Stomach smooth muscle (tissue), 2 donors: ENCODE measurements around the gene JAG1.

Experiments used
- H3K27ac ChIP-seq: one replicate; pipeline ENCODE4 v1.7.0; 2013; ENCODE audit warnings: mild to moderate bottlenecking, low read length, inconsistent platforms
- H3K27me3 ChIP-seq, 2 donors: one replicate each; pipeline ENCODE4 v1.7.0; 2013; ENCODE audit warnings: low read length in 2 of 2; ENCODE audit not compliant: insufficient read depth in 2 of 2, control insufficient read depth in 1 of 2
- H3K36me3 ChIP-seq, 2 donors: one replicate each; pipeline ENCODE4 v1.7.0; 2013; ENCODE audit warnings: low read length in 2 of 2; ENCODE audit not compliant: control insufficient read depth in 2 of 2, insufficient read depth in 2 of 2
- H3K4me1 ChIP-seq: one replicate; pipeline ENCODE4 v1.7.0; 2013; ENCODE audit warnings: low read length; ENCODE audit not compliant: control insufficient read depth, insufficient read depth
- H3K4me3 ChIP-seq, 2 donors: one replicate each; pipeline ENCODE4 v1.7.0; 2013; ENCODE audit warnings: low read length in 2 of 2
- H3K9ac ChIP-seq, 2 donors: one replicate each; pipeline ENCODE4 v1.7.0; 2013; ENCODE audit warnings: low read length in 2 of 2, mild to moderate bottlenecking in 1 of 2
- H3K9me3 ChIP-seq, 2 donors: one replicate each; pipeline ENCODE4 v1.7.0; 2013; ENCODE audit warnings: low read length in 2 of 2; ENCODE audit not compliant: control insufficient read depth in 2 of 2
- donor health status: healthy.
- donor health status: Pancreatic carcinoma.

Gene JAG1

DNA sequence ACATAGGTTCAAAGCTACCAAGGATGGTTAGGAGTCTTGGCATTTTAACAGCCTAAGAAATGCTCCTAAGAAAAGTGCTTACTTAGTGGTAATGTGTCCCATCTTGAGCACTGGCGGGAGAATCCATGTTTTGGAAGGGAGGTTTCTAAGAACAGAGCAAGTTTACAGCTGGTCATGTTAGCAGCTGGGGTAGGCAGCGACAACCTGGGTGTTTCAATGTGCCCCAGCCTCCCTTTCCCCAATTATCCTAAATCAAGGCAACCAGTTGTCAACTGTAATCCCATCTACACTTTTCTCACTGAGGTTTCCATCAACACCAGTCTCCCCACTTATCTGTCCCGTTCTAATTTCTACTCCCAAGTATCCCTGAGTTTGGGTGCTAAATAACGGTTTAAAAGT is 1.6 kb upstream of the JAG1 start:
- no peaks in the 10 kb centered on the region for H3K9me3 ChIP-seq
- H3K4me1 ChIP-seq = peaks cover 18% of the 10 kb centered on the region
- peak overlapping the region; percentile 94 to 95 for H3K4me3 ChIP-seq
- H3K27ac ChIP-seq = peak overlapping the region; percentile 92
- no peaks in the 10 kb centered on the region for H3K27me3 ChIP-seq
- H3K9ac ChIP-seq = peak overlapping the region; percentile 86 to 89
- H3K36me3 ChIP-seq = no peaks in the 10 kb centered on the region

DNA sequence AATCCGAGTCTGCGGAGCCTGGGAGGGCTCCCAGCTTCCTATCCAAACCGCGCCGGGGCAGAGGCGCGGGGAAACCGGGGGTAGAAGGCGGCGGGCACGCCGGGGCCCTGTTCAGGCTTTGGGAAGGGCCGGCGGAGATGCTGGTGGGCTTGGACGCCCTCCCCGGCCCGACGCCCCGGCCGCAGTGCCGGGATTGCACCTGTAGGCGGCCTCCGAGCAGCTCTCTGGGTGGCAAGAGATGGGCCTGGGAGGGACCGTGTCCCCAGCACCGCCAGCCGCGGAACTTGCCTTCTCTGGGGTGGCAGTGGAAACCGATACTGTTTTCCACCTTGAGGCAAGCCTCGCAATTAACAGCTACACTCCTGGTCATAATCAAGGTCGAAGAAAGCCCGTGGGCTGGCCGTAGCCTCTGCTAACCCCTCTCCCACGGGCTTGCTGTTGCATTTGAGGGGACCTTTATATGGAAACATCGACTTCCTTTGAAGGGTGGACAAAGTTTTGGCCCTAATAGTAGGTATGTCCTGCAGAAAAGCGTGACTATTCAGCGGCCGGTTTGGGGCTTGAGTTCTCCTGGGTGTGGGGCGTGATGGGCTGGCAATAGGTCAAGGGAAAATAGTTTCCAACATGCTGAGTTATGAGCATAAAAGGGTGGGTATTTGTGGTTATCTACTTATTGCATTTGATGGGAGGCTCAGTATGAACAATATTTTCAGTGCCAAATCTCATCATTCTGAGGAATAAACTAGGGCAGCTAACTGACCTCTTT is 1.1 kb upstream of the JAG1 start:
- Histone ChIP-seq H3K9ac (peak overlapping the region; percentile 86 to 89), H3K4me1 (peaks cover 20% of the 10 kb centered on the region), H3K9me3 (no peaks in the 10 kb centered on the region), H3K27ac (peak overlapping the region; percentile 92), H3K27me3 (no peaks in the 10 kb centered on the region), H3K36me3 (no peaks in the 10 kb centered on the region), H3K4me3 (peak overlapping the region; percentile 94 to 95)

DNA sequence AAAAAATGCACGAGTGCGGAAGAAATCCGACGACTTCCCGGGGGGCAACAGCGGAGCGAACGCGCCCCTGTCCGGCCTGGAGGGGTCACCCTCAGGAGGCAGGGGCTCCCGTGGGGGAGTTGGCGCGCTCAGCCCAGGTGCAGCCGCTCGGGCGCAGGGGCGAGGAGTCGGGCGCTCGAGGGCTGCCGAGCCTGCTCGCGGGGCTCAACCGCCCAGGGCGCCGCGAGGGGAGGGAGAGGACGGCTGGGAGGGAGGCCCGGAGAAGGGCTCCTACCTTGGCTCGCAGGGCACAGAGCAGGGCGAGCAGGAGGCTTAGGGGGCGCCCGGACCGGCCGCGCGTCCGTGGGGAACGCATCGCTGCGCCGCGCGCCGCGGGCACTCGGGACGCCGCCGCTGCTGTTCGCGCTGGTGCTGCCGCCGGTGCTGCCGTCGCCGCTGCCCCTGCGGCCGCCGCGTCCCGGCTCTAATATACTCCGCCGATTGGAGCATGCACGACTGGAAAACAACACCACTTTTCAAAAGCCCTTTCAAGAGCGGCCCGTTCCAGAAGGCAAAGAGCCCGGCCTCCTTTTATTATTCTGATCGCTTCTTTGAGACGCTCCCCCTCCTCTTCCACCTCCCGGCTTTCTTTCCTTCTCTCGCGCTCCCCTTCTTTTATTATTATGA is 490 bp downstream of the JAG1 start:
- peak overlapping the region; percentile 83 to 86 for H3K9ac ChIP-seq
- no peaks in the 10 kb centered on the region for H3K27me3 ChIP-seq
- peaks cover 0 to 4% of the 10 kb centered on the region in 2 donors for H3K36me3 ChIP-seq
- H3K9me3 ChIP-seq = no peaks in the 10 kb centered on the region
- peak overlapping the region; percentile 94 to 95 for H3K4me3 ChIP-seq
- peaks cover 29% of the 10 kb centered on the region for H3K4me1 ChIP-seq
- H3K27ac ChIP-seq = peak overlapping the region; percentile 92

DNA sequence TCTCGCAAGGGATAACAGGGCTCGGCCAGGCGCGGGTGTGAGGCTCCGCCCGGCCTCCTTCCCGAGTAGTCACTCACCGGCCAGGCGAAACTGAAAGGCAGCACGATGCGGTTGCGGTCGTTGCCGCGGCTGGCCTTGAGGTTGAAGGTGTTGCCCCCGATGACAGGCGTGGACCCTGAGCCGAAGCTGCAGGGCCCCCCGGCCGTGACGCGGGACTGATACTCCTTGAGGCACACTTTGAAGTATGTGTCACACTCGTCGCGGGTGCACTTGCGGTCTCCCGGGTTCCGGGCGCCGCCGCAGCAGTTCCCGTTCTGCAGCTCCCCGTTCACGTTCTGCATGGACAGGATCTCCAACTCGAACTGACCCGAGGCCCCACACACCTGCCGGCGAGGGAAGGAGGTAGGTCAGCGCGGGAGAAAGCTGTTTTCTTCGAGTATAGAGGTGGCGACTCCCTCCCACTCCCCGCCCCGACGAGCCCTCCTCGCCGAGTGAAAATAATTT is 1.1 kb downstream of the JAG1 start:
- peaks cover 31% of the 10 kb centered on the region for H3K4me1 ChIP-seq
- no peaks in the 10 kb centered on the region for H3K9me3 ChIP-seq

DNA sequence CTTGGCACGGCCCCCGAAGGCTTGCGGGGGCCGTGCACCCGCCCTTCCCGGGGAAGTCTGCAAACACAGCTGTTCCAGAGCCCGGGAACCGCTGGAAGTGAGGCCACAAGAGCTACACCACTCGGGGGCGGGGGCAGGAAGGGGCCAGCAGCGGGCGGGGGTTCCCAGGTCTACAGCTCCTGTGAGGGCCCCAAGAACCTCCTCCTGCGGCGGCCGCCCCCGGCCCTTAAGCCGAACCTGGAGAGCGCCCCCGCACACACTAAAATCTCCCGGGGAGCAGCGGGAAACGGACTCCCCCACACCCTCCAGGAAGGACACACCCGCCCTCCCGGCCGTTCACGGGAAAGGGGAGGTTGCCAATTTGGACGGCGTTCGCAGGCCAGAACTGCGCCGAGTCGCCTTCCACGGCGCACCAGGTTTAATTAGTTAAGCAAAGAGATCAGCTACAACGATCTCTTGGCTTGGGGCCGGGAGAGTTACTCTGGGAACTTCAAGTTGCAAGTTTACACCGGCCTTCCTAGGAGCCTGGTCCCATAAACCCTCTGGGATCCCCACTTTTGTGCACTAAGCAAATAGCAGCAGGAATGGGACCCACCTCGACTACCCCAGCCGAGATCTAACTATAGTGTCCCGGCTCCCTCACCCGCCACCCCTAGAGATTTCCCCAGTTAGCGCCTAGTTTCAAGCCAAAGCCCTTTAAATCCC is 1.7 kb downstream of the JAG1 start:
- no peaks in the 10 kb centered on the region for H3K9me3 ChIP-seq
- peak overlapping the region; percentile 92 for H3K27ac ChIP-seq
- H3K36me3 ChIP-seq = peaks cover 4 to 12% of the 10 kb centered on the region in 2 donors
- peak overlapping the region; percentile 94 to 95 for H3K4me3 ChIP-seq
- peaks cover 35% of the 10 kb centered on the region for H3K4me1 ChIP-seq
- H3K27me3 ChIP-seq = no peaks in the 10 kb centered on the region
- peak overlapping the region; percentile 83 to 86 for H3K9ac ChIP-seq

More for the DNA sequence above, 1.1 kb downstream of the JAG1 start:
- Histone ChIP-seq H3K4me3 (peak overlapping the region; percentile 94 to 95), H3K27ac (peak overlapping the region; percentile 92), H3K36me3 (peaks cover 1 to 6% of the 10 kb centered on the region in 2 donors), H3K9ac (peak overlapping the region; percentile 83 to 86), H3K27me3 (no peaks in the 10 kb centered on the region)

DNA sequence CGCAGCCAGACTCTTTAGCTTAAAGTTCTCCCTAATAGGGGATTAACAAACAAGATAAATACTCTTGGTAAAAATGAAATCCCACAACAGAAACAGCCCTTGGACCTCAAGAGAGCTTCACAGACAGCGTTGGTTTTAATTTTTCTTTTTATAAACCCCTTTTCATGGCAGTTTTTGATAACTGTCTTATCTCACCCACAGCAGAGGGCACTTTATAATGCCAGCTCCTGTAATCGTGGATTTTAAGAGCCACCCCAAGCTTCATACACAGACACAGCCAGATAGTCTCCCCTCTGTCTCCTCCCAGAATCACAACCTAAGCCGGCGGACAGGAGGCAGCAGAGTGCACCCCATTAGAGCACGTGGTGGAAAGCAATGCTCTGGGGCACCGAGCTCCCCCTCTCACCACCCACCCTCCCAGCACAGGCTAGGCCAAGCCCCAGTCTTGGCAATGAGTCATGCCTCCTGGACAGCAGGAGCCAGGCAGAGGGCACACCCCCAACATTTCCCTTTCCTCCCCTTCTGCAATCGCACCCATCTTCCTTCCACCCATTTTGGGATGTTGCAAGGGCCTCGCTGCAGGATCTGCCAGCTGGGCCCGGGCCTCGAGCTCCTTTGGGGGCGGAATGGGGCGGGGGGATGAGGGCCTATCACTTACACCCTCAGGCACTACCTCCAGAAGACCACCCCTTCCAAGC is 2.4 kb downstream of the JAG1 start:
- peak overlapping the region; percentile 92 for H3K27ac ChIP-seq
- H3K9ac ChIP-seq = peak overlapping the region; percentile 80 to 86
- peaks cover 42% of the 10 kb centered on the region for H3K4me1 ChIP-seq
- H3K27me3 ChIP-seq = no peaks in the 10 kb centered on the region
- peaks cover 7 to 12% of the 10 kb centered on the region in 2 donors for H3K36me3 ChIP-seq
- H3K4me3 ChIP-seq = peak overlapping the region; percentile 94 to 95
- no peaks in the 10 kb centered on the region for H3K9me3 ChIP-seq

DNA sequence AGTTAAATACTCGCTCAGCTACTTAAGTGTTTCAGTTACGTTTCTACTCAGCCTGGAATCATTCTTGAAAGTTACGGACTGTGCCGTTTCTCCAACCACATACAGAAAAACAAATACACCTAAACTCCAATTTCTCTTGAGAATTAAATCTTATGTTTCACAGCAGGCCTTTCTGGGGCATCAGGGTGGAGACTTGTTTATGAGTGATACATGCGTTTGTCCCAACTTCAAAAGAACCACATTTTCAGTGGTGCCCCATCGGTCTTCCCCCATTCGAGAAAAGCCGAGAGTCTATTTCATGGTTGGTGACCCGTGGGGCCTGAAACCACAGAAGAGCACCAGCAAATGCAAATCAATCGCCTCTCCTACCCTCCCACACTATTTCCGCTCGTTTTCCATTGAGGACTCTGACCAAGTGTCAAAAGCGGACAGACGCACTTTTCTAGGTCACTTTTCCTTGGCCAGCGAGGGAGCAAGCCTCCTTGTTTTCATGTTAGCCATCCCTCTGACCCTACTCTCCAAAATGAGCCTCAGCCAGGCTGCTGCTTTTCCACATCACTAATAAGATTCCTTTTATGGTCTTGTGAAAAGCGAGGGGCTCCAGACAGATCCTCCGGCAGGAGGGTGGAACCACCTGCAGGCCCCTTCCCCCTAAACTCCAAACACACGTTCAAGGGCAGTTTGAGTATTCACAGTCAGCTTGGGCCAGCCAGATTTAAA is 3.1 kb downstream of the JAG1 start:
- H3K9ac ChIP-seq = peak overlapping the region; percentile 68 to 80
- peaks cover 48% of the 10 kb centered on the region for H3K4me1 ChIP-seq
- H3K27me3 ChIP-seq = no peaks in the 10 kb centered on the region
- H3K4me3 ChIP-seq = peak overlapping the region; percentile 94 to 95
- peak overlapping the region; percentile 92 for H3K27ac ChIP-seq
- peaks cover 7 to 12% of the 10 kb centered on the region in 2 donors for H3K36me3 ChIP-seq
- H3K9me3 ChIP-seq = no peaks in the 10 kb centered on the region

DNA sequence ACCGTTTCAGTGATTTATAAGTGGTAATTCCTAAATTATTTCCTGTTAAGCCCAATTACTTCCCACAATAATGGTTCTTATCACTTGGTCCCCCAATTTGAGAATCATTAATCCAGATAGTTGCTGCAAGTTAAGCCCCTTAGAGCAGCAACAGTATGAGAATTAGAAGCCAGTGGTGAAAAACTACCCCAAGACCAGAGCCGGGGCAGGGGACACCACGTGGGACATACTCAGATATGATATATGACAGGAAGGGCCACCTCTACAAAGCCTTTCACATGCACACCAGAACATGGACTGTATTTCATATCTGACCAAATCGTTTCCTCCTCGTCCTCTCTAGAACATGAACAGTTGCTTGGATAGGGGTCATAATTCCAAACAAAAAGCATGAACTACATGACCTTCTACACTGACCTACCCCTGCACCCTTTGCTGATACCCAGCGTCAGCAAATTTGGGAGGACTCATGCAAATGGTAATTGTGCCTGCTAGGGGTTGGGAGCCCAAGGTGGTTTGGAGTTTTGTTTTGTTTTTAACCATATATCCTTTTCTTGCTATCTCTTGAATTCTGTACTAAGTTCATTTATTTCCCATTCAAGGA is 3.9 kb downstream of the JAG1 start:
- Histone ChIP-seq H3K4me3 (peak overlapping the region; percentile 94 to 95), H3K36me3 (peaks cover 7 to 12% of the 10 kb centered on the region in 2 donors), H3K4me1 (peaks cover 47% of the 10 kb centered on the region), H3K27ac (peak overlapping the region; percentile 92), H3K9me3 (no peaks in the 10 kb centered on the region), H3K9ac (peak overlapping the region; percentile 36 to 68), H3K27me3 (no peaks in the 10 kb centered on the region)

DNA sequence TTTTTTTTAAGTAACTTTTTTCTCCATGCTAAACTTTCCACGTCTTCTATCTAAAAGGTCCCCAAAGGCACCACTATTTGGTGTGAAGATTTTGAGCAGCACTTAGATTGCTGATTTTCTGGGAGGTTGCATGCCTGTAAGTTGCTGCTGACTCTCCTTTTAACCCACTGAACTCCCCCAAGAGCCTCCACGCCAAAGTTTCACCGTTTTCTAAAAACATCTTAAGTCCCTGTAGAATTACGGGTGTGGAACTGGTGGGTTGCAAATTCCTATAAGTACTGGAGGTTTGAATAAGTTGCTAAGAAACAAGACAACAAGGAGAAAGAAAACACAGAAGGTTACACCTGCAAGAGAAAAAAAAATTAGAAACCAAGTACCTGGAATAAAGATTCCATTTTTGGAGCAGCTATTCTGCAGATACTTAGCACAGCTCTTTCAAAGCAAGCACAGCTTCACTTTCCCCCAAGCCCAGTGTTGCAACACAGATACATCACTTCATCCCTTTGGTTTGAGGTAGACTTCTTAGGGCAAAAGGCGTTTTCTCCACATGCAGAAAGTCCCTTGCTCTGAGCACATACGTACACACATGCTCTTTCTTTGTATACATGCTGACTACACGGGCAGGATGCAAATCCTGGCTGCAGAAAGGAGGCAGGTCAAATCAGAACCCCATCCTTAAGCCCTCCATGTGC is 5.0 kb downstream of the JAG1 start:
- peaks cover 7 to 12% of the 10 kb centered on the region in 2 donors for H3K36me3 ChIP-seq
- no peaks in the 10 kb centered on the region for H3K27me3 ChIP-seq
- H3K27ac ChIP-seq = no peak overlapping the region
- peak overlapping the region in 1 of 2 donors; percentile 40 for H3K4me3 ChIP-seq
- no peaks in the 10 kb centered on the region for H3K9me3 ChIP-seq
- H3K4me1 ChIP-seq = peaks cover 54% of the 10 kb centered on the region
- no peak overlapping the region for H3K9ac ChIP-seq
